ENCODE data around the gene ARG1. TPM values are rescaled to one million over a fixed set of nuclear protein-coding genes. Genes with fewer than 3 reads are reported as not detected.

ARG1 gene
- total and polyA plus RNA-seq, 2 of the 4 experiments (the other 2 are of a cell fraction): not detected

DNA sequence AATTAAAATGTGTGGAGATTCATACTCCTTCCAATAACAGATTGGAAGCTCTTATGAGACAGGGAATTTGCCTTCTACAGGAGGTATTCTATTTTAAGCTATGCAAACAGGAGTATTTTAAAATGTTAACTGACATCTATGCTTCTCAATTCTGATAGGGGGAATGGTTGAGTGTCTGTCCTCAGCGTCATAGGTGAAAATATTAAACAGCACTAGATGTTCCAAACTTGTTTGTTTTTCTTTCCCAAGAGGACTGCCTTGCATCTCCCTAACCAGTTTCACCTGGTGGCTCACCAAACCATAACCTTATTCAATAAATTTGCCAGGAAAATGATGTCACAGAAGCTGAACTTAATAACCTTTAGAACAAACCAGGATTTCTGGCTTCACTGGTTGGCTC lies 24.6 kb upstream of the ARG1 start:
- no peak overlapping the region for H3K4me2 ChIP-seq (ENCODE audit: low read depth, low read length)
- H3K18ac ChIP-seq (ENCODE audit: low read depth, low read length): no peak overlapping the region
- no peak overlapping the region for H2BK120ac ChIP-seq (ENCODE audit: low read depth, low read length)
- no peak overlapping the region for H3K23ac ChIP-seq (ENCODE audit: low read depth, low read length)
- no peaks in the 10 kb centered on the region for H3K9me1 ChIP-seq (ENCODE audit: insufficient read depth, low read length)
- H3K27ac ChIP-seq (ENCODE audit: insufficient read depth, low read length): no peak overlapping the region
- no peak overlapping the region for H2BK20ac ChIP-seq (ENCODE audit: low read depth, low read length)
- H3K14ac ChIP-seq (replicated peaks; ENCODE audit: low read depth, low read length): no peak overlapping the region
- H2AK9ac ChIP-seq (replicated peaks; ENCODE audit: low read depth, low read length, poor library complexity): no peak overlapping the region
- H3K56ac ChIP-seq (ENCODE audit: extremely low read depth, insufficient read depth, low read length): no peak overlapping the region
- H3K4ac ChIP-seq (ENCODE audit: low read depth, low read length): no peak overlapping the region
- TF ChIP-seq, protein P1, sequence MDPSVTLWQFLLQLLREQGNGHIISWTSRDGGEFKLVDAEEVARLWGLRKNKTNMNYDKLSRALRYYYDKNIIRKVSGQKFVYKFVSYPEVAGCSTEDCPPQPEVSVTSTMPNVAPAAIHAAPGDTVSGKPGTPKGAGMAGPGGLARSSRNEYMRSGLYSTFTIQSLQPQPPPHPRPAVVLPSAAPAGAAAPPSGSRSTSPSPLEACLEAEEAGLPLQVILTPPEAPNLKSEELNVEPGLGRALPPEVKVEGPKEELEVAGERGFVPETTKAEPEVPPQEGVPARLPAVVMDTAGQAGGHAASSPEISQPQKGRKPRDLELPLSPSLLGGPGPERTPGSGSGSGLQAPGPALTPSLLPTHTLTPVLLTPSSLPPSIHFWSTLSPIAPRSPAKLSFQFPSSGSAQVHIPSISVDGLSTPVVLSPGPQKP (IDR thresholded peaks at IDR 0.05; ENCODE audit: borderline replicate concordance, low read depth, low read length): no peak
- TF ChIP-seq SMC3 (IDR thresholded peaks at IDR 0.05; ENCODE audit: low read depth, low read length) (no peak), RCOR1 (IDR thresholded peaks at IDR 0.05; ENCODE audit: insufficient replicate concordance, low read length) (no peak), RAD21 (IDR thresholded peaks at IDR 0.05; ENCODE audit: low read length) (no peak), CEBPB (IDR thresholded peaks at IDR 0.05; ENCODE audit: low read depth, low read length) (no peak), MAFK (IDR thresholded peaks at IDR 0.05; ENCODE audit: low read depth, low read length) (no peak), POLR2A (IDR thresholded peaks at IDR 0.05; ENCODE audit: low read depth, low read length) (no peak), MXI1 (IDR thresholded peaks at IDR 0.05; ENCODE audit: borderline replicate concordance, low read depth, low read length) (no peak), RFX5 (IDR thresholded peaks at IDR 0.05; ENCODE audit: low read depth, low read length) (no peak), MAZ (IDR thresholded peaks at IDR 0.05; ENCODE audit: borderline replicate concordance, low read depth, low read length) (no peak), NFE2L2 (IDR thresholded peaks at IDR 0.05; ENCODE audit: low read depth, low read length) (no peak), BHLHE40 (IDR thresholded peaks at IDR 0.05; ENCODE audit: low read depth, low read length) (no peak)
- TF ChIP-seq, protein P2, sequence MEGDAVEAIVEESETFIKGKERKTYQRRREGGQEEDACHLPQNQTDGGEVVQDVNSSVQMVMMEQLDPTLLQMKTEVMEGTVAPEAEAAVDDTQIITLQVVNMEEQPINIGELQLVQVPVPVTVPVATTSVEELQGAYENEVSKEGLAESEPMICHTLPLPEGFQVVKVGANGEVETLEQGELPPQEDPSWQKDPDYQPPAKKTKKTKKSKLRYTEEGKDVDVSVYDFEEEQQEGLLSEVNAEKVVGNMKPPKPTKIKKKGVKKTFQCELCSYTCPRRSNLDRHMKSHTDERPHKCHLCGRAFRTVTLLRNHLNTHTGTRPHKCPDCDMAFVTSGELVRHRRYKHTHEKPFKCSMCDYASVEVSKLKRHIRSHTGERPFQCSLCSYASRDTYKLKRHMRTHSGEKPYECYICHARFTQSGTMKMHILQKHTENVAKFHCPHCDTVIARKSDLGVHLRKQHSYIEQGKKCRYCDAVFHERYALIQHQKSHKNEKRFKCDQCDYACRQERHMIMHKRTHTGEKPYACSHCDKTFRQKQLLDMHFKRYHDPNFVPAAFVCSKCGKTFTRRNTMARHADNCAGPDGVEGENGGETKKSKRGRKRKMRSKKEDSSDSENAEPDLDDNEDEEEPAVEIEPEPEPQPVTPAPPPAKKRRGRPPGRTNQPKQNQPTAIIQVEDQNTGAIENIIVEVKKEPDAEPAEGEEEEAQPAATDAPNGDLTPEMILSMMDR (conservative IDR thresholded peaks at IDR 0.05; ENCODE audit: low read depth, low read length): no peak
- TF ChIP-seq, protein P3, sequence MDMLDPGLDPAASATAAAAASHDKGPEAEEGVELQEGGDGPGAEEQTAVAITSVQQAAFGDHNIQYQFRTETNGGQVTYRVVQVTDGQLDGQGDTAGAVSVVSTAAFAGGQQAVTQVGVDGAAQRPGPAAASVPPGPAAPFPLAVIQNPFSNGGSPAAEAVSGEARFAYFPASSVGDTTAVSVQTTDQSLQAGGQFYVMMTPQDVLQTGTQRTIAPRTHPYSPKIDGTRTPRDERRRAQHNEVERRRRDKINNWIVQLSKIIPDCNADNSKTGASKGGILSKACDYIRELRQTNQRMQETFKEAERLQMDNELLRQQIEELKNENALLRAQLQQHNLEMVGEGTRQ (IDR thresholded peaks at IDR 0.05; ENCODE audit: low read depth, low read length): no peak
- no peak overlapping the region for H2BK5ac ChIP-seq (ENCODE audit: low read depth, low read length, poor library complexity, severe bottlenecking)
- H3K9me3 ChIP-seq (ENCODE audit: control insufficient read depth, insufficient read depth, low read length): no peaks in the 10 kb centered on the region
- DNase-seq: no peak
- CTCF ChIA-PET: interaction anchor here (1.3 kb wide), 2 partner anchors 15 to 29 kb away, joined by 4 to 7 read pairs; no protein-coding TSS in a partner anchor
- dilution Hi-C loops (cut with HindIII; ENCODE audit: low sequenced_read_pairs, unreplicated experiment) (no loop called here), in situ Hi-C loops (cut with MboI; ENCODE audit: low sequenced_read_pairs) (loop anchor here (10.0 kb wide), 1 partner anchor 364 kb away; no protein-coding TSS in a partner anchor), intact Hi-C loops (cut with micrococcal nuclease) (no loop called here)
- no CpG with 5 or more reads among the region's 1 CpG for WGBS, 2 experiments (ENCODE audit: extremely low coverage in 2 of 2, insufficient read length in 1 of 2)
- H2BK15ac ChIP-seq (ENCODE audit: low read depth, low read length): no peak overlapping the region
- H4K8ac ChIP-seq (ENCODE audit: low read depth in 2 of 2, low read length in 2 of 2): no peak overlapping the region
- no peak overlapping the region for H2AFZ ChIP-seq (replicated peaks; ENCODE audit: low read length, poor library complexity)
- H4K91ac ChIP-seq (ENCODE audit: insufficient read depth, low read depth, low read length): no peak overlapping the region
- H3K27me3 ChIP-seq (ENCODE audit: control insufficient read depth, insufficient read depth, low read length): peaks cover 20% of the 10 kb centered on the region
- no peak overlapping the region for H3K9ac ChIP-seq (ENCODE audit: low read depth, low read length)
- no peak overlapping the region for H2AK5ac ChIP-seq (ENCODE audit: low read depth, low read length)
- BruUV-seq (replicated peaks): no TSS peak
- no peak for ATAC-seq (ENCODE audit: low read depth)
- POLR2A ChIA-PET (ENCODE audit: unreplicated experiment): no interaction called here
- H3K36me3 ChIP-seq (ENCODE audit: control insufficient read depth, insufficient read depth, low read length): no peaks in the 10 kb centered on the region
- H3K79me1 ChIP-seq (ENCODE audit: low read depth in 1 of 2, low read length in 2 of 2): no peaks in the 10 kb centered on the region
- H4K20me1 ChIP-seq (ENCODE audit: insufficient read depth, low read length): no peaks in the 10 kb centered on the region
- H3K4me1 ChIP-seq (ENCODE audit: control insufficient read depth, insufficient read depth, low read length): no peaks in the 10 kb centered on the region
- H4K5ac ChIP-seq (ENCODE audit: low read depth, low read length): no peak overlapping the region
- H3K4me3 ChIP-seq (ENCODE audit: insufficient read depth, low read depth, low read length): no peak overlapping the region
